ENCODE measurements around the gene HEXD. TPM values are rescaled to one million over a fixed set of nuclear protein-coding genes. Genes with fewer than 3 reads are reported as not detected.

Gene HEXD
- total RNA-seq, 2 experiments from 2014 or later: 87.9 to 93.2 TPM

- ChIA-PET POLR2A (interaction anchor here (0.7 to 1.8 kb wide), 4 partner anchors 14 to 59 kb away, joined by 4 to 6 read pairs (median 5); no protein-coding TSS in a partner anchor), CTCF (ENCODE audit: unreplicated experiment) (interaction anchor here (1.1 kb wide), 1 partner anchor 60 kb away, joined by 4 read pairs; no protein-coding TSS in a partner anchor)
- peak overlapping the region; percentile 95; the same call in 1 of the 2 replicates for H3K4me2 ChIP-seq (ENCODE audit: low read length)
- no peak overlapping the region for H3K4me3 ChIP-seq (ENCODE audit: low read depth, low read length, poor library complexity, severe bottlenecking)
- BruUV-seq (replicated peaks): no TSS peak
- peaks cover 27% of the 10 kb centered on the region; the same call in 1 of the 2 replicates for H3K79me2 ChIP-seq (ENCODE audit: insufficient read depth, low read depth, low read length)
- H3K27ac ChIP-seq (ENCODE audit: low read depth, low read length, poor library complexity, severe bottlenecking): no peak overlapping the region
- 0 out of 2 replicates have a peak, but pooled peaks cover 3% of the 10 kb centered on the region for H4K20me1 ChIP-seq (ENCODE audit: insufficient read depth, low read length)
- H3K9me2 ChIP-seq (ENCODE audit: insufficient read depth, low read length): no peaks in the 10 kb centered on the region
- peaks cover 20% of the 10 kb centered on the region for H3K4me1 ChIP-seq (ENCODE audit: insufficient read depth, low read length, poor library complexity, severe bottlenecking)
- H3K9me3 ChIP-seq (ENCODE audit: low read length): no peaks in the 10 kb centered on the region
- H3K36me3 ChIP-seq (ENCODE audit: insufficient read depth, low read length): peaks cover 36% of the 10 kb centered on the region
- DNase-seq (ENCODE audit: low spot score): peak; percentile 58
- no peak overlapping the region for H2AFZ ChIP-seq (ENCODE audit: low read length)
- intact Hi-C loops (cut with micrococcal nuclease; ENCODE audit: unreplicated experiment): loop anchor here (5.0 kb wide), 3 partner anchors 41 to 184 kb away; partner anchors contain the start of gene NARF
- TF ChIP-seq, protein P1, sequence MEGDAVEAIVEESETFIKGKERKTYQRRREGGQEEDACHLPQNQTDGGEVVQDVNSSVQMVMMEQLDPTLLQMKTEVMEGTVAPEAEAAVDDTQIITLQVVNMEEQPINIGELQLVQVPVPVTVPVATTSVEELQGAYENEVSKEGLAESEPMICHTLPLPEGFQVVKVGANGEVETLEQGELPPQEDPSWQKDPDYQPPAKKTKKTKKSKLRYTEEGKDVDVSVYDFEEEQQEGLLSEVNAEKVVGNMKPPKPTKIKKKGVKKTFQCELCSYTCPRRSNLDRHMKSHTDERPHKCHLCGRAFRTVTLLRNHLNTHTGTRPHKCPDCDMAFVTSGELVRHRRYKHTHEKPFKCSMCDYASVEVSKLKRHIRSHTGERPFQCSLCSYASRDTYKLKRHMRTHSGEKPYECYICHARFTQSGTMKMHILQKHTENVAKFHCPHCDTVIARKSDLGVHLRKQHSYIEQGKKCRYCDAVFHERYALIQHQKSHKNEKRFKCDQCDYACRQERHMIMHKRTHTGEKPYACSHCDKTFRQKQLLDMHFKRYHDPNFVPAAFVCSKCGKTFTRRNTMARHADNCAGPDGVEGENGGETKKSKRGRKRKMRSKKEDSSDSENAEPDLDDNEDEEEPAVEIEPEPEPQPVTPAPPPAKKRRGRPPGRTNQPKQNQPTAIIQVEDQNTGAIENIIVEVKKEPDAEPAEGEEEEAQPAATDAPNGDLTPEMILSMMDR (conservative IDR thresholded peaks at IDR 0.05; ENCODE audit: low read length): peak; percentile 65
- TF ChIP-seq EZH2phosphoT487 (IDR thresholded peaks at IDR 0.05; ENCODE audit: borderline replicate concordance, low read depth, low read length): no peak
Observed at GRCh38 chr17:82416771-82417170, 1.4 kb upstream of the HEXD start.

GRCh38 chr17:82419540-82419939, 1.4 kb downstream of the HEXD start:
- Histone ChIP-seq H3K79me2 (ENCODE audit: insufficient read depth, low read depth, low read length) (peaks cover 27% of the 10 kb centered on the region; the same call in 1 of the 2 replicates), H3K4me1 (ENCODE audit: insufficient read depth, low read length, poor library complexity, severe bottlenecking) (peaks cover 20% of the 10 kb centered on the region), H2AFZ (ENCODE audit: low read length) (peak overlapping the region; percentile 5; the same call in 1 of the 2 replicates), H3K4me2 (ENCODE audit: low read length) (peak overlapping the region; percentile 75), H3K36me3 (ENCODE audit: insufficient read depth, low read length) (peaks cover 28% of the 10 kb centered on the region), H3K9me2 (ENCODE audit: insufficient read depth, low read length) (no peaks in the 10 kb centered on the region), H3K4me3 (ENCODE audit: low read depth, low read length, poor library complexity, severe bottlenecking) (peak overlapping the region; percentile 84), H3K9me3 (ENCODE audit: low read length) (no peaks in the 10 kb centered on the region), H4K20me1 (ENCODE audit: insufficient read depth, low read length) (0 out of 2 replicates have a peak, but pooled peaks cover 3% of the 10 kb centered on the region), H3K27ac (ENCODE audit: low read depth, low read length, poor library complexity, severe bottlenecking) (peak overlapping the region; percentile 44)
- ChIA-PET POLR2A (interaction anchor here (0.7 to 3.0 kb wide), 9 partner anchors 17 to 127 kb away, joined by 3 to 20 read pairs (median 3); no protein-coding TSS in a partner anchor), CTCF (ENCODE audit: unreplicated experiment) (no interaction called here)
- DNase-seq (ENCODE audit: low spot score): peak; percentile 51
- no TSS peak for BruUV-seq (replicated peaks)
- TF ChIP-seq EZH2phosphoT487 (IDR thresholded peaks at IDR 0.05; ENCODE audit: borderline replicate concordance, low read depth, low read length): no peak
- TF ChIP-seq, protein P1 (conservative IDR thresholded peaks at IDR 0.05; ENCODE audit: low read length): no peak
- intact Hi-C loops (cut with micrococcal nuclease; ENCODE audit: unreplicated experiment): loop anchor here (2.0 to 5.0 kb wide), 5 partner anchors 38 to 187 kb away; partner anchors contain the start of gene NARF
